GM12878 (cell line): Measurements from ENCODE around the gene TNFAIP3. TPM values are rescaled to one million over a fixed set of nuclear protein-coding genes. Genes with fewer than 3 reads are reported as not detected.
A peak's percentile ranks its signal among the peaks of the same experiment; 100 is the strongest.

Experiments used
- CBX5 ChIP-seq: sonication (generic); IDR thresholded peaks from 2 replicates; pipeline ENCODE4 v1.6.1; 2016; ENCODE audit warnings: low read depth, moderate library complexity, mild to moderate bottlenecking, inconsistent platforms
- CHD4 ChIP-seq: fragments of 200-600 bp; sonication (generic); IDR thresholded peaks from 2 replicates; pipeline ENCODE4 v1.6.1; 2016; ENCODE audit warnings: mild to moderate bottlenecking
- EED ChIP-seq: sonication (generic); IDR thresholded peaks from 2 replicates; pipeline ENCODE4 v1.6.1; 2016; ENCODE audit warnings: antibody characterized with exemption, low read depth
- IKZF2 ChIP-seq, 2 experiments: fragments of 450-650 bp; IDR thresholded peaks; 2 replicates each; pipeline ENCODE4 v1.6.1; 2017; ENCODE audit warnings: mild to moderate bottlenecking in 2 of 2, moderate library complexity in 2 of 2
- KDM1A ChIP-seq: fragments of 200-600 bp; sonication (generic); IDR thresholded peaks from 2 replicates; pipeline ENCODE4 v1.6.1; 2016; ENCODE audit warnings: borderline replicate concordance
- KLF5 ChIP-seq: fragments of 450-650 bp; IDR thresholded peaks from 2 replicates; pipeline ENCODE4 v1.6.1; 2014; ENCODE audit warnings: mild to moderate bottlenecking; ENCODE audit not compliant: partially characterized antibody
- NR2C2 ChIP-seq: IDR thresholded peaks from 2 replicates; pipeline ENCODE4 v1.6.1; 2011; ENCODE audit warnings: borderline replicate concordance, low read depth; ENCODE audit not compliant: control insufficient read depth, insufficient read length
- POLR2AphosphoS2 ChIP-seq: IDR thresholded peaks from 2 replicates; pipeline ENCODE4 v1.6.1; 2011; ENCODE audit warnings: low read depth, mild to moderate bottlenecking, low read length, improper control_type of control experiment, moderate library complexity
- POU2F2 ChIP-seq: IDR thresholded peaks from 3 replicates; pipeline ENCODE4 v1.6.1; 2011; ENCODE audit warnings: low read depth, mild to moderate bottlenecking, low read length, borderline replicate concordance
- RUNX3 ChIP-seq: IDR thresholded peaks from 2 replicates; pipeline ENCODE4 v1.6.1; 2012; ENCODE audit warnings: low read length, inconsistent platforms
- TAF1 ChIP-seq: IDR thresholded peaks from 2 replicates; pipeline ENCODE4 v1.6.1; 2011; ENCODE audit warnings: mild to moderate bottlenecking, low read depth, low read length, borderline replicate concordance
- TCF3 ChIP-seq: IDR thresholded peaks from 2 replicates; pipeline ENCODE4 v1.6.1; 2012; ENCODE audit warnings: low read depth, mild to moderate bottlenecking, low read length, borderline replicate concordance; ENCODE audit not compliant: insufficient read depth
- ZZZ3 ChIP-seq: IDR thresholded peaks from 2 replicates; pipeline ENCODE4 v1.6.1; 2011; ENCODE audit warnings: low read depth; ENCODE audit not compliant: control insufficient read depth, insufficient read length
- polyA plus RNA-seq, 11 experiments: library from polyadenylated mRNA; depleted of rRNA in 4 of 11; unstranded in 6 of 11; stranded (reverse) in 5 of 11; fragments of >200 nt; fragmentation: Nextera tagmentation in 4 of 11; fragmentation: Illumina TruSeq in 1 of 11; extraction: Ambion mirVana in 4 of 11; extraction: Trizol in 1 of 11; gene quantifications; 1 replicate in 1 of 11; 2 replicates in 10 of 11; pipeline versions ENCODE4 v1.2.1 to v1.2.3, GENCODE V29; 2011 to 2016; ENCODE audit warnings: inconsistent platforms in 2 of 11, missing spikeins in 2 of 11, low read depth in 1 of 11
- total RNA-seq, 4 experiments: library from RNA; depleted of rRNA in 3 of 4; stranded (reverse); fragments of >200 nt in 3 of 4; fragmentation: Illumina TruSeq in 1 of 4; extraction: Trizol in 1 of 4; gene quantifications; 2 replicates each; pipeline versions ENCODE4 v1.2.1 to v1.2.3, GENCODE V29; 2013 to 2021
- TF ChIP-seq, protein P1 (sequence below): IDR thresholded peaks from 2 replicates; pipeline ENCODE4 v1.6.1; 2011; ENCODE audit warnings: low read depth, mild to moderate bottlenecking, low read length, moderate library complexity, borderline replicate concordance; ENCODE audit errors: extremely low read depth
- TF ChIP-seq, protein P2 (sequence below): fragments of 450-650 bp; formaldehyde crosslinking; IDR thresholded peaks from 2 replicates; pipeline ENCODE4 v1.4.0; 2022; ENCODE audit warnings: mild to moderate bottlenecking, moderate library complexity
- TF ChIP-seq, protein P3 (sequence below): fragments of 450-650 bp; IDR thresholded peaks from 2 replicates; pipeline ENCODE4 v1.6.1; 2018; ENCODE audit warnings: borderline replicate concordance, mild to moderate bottlenecking; ENCODE audit not compliant: partially characterized antibody
- TF ChIP-seq, protein P4 (sequence below): fragments of 450-650 bp; IDR thresholded peaks from 2 replicates; pipeline ENCODE4 v1.6.1; 2017; ENCODE audit warnings: low read depth, mild to moderate bottlenecking, moderate library complexity
- TF ChIP-seq, protein P5 (sequence below): IDR thresholded peaks from 2 replicates; pipeline ENCODE4 v1.6.1; 2011; ENCODE audit warnings: mild to moderate bottlenecking, low read depth, low read length, moderate library complexity; ENCODE audit not compliant: insufficient replicate concordance

Gene TNFAIP3
- total and polyA plus RNA-seq, 10 of the 15 experiments (the other 5 are each of a cell fraction or from before 2014, with no cell fraction given) = 18.0 to 350 (median 127) TPM

DNA sequence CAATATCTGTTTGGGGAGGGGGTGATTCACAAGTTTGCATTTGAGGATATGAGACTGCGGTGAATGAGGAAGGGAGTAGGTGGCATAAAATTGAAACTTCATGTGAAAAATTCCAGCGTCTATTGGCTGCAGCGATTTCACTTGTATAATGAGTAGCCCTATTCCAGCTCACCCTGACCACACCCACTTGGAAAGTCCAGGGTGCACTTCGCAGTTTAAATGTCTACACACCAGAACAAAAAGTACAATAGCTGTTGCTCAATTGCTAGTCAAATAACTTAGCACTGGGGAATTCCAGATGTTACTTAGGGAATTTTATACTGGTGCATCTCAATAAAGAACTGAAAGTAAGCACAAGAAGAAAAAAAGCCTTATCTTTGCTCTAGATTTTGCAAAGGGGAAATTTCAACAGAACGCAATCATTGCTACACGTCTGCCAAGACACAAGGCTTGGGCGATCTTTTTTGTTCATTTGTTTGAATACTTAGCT is 6.3 kb downstream of the TNFAIP3 start (continued):
- no peak; the same call in 2 of the 3 replicates for TF ChIP-seq POU2F2
- TF ChIP-seq, protein P1, sequence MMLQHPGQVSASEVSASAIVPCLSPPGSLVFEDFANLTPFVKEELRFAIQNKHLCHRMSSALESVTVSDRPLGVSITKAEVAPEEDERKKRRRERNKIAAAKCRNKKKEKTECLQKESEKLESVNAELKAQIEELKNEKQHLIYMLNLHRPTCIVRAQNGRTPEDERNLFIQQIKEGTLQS = no peak
- peak; percentile 92 for TF ChIP-seq EED
- peak; percentile 96 to 98 for TF ChIP-seq IKZF2 (IDR thresholded peaks at IDR 0.05)
- peak; percentile 46 for TF ChIP-seq KLF5
- TF ChIP-seq TAF1 = peak; percentile 56
- TF ChIP-seq NR2C2 = no peak
- TF ChIP-seq KDM1A = no peak
- TF ChIP-seq, protein P2, sequence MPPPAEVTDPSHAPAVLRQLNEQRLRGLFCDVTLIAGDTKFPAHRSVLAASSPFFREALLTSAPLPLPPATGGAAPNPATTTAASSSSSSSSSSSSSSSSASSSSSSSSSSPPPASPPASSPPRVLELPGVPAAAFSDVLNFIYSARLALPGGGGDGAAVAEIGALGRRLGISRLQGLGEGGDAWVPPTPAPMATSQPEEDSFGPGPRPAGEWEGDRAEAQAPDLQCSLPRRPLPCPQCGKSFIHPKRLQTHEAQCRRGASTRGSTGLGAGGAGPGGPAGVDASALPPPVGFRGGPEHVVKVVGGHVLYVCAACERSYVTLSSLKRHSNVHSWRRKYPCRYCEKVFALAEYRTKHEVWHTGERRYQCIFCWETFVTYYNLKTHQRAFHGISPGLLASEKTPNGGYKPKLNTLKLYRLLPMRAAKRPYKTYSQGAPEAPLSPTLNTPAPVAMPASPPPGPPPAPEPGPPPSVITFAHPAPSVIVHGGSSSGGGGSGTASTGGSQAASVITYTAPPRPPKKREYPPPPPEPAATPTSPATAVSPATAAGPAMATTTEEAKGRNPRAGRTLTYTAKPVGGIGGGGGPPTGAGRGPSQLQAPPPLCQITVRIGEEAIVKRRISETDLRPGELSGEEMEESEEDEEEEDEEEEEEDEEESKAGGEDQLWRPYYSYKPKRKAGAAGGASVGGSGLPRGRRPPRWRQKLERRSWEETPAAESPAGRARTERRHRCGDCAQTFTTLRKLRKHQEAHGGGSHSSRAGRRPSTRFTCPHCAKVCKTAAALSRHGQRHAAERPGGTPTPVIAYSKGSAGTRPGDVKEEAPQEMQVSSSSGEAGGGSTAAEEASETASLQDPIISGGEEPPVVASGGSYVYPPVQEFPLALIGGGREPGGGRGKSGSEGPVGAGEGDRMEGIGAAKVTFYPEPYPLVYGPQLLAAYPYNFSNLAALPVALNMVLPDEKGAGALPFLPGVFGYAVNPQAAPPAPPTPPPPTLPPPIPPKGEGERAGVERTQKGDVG = no peak
- TF ChIP-seq, protein P3, sequence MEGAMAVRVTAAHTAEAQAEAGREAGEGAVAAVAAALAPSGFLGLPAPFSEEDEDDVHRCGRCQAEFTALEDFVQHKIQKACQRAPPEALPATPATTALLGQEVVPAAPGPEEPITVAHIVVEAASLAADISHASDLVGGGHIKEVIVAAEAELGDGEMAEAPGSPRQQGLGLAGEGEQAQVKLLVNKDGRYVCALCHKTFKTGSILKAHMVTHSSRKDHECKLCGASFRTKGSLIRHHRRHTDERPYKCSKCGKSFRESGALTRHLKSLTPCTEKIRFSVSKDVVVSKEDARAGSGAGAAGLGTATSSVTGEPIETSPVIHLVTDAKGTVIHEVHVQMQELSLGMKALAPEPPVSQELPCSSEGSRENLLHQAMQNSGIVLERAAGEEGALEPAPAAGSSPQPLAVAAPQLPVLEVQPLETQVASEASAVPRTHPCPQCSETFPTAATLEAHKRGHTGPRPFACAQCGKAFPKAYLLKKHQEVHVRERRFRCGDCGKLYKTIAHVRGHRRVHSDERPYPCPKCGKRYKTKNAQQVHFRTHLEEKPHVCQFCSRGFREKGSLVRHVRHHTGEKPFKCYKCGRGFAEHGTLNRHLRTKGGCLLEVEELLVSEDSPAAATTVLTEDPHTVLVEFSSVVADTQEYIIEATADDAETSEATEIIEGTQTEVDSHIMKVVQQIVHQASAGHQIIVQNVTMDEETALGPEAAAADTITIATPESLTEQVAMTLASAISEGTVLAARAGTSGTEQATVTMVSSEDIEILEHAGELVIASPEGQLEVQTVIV = no peak
- TF ChIP-seq CHD4 = no peak
- no peak for TF ChIP-seq CBX5
- TF ChIP-seq, protein P4, sequence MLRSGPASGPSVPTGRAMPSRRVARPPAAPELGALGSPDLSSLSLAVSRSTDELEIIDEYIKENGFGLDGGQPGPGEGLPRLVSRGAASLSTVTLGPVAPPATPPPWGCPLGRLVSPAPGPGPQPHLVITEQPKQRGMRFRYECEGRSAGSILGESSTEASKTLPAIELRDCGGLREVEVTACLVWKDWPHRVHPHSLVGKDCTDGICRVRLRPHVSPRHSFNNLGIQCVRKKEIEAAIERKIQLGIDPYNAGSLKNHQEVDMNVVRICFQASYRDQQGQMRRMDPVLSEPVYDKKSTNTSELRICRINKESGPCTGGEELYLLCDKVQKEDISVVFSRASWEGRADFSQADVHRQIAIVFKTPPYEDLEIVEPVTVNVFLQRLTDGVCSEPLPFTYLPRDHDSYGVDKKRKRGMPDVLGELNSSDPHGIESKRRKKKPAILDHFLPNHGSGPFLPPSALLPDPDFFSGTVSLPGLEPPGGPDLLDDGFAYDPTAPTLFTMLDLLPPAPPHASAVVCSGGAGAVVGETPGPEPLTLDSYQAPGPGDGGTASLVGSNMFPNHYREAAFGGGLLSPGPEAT = peak; percentile 98
- TF ChIP-seq RUNX3 = peak; percentile 86
- TF ChIP-seq, protein P5, sequence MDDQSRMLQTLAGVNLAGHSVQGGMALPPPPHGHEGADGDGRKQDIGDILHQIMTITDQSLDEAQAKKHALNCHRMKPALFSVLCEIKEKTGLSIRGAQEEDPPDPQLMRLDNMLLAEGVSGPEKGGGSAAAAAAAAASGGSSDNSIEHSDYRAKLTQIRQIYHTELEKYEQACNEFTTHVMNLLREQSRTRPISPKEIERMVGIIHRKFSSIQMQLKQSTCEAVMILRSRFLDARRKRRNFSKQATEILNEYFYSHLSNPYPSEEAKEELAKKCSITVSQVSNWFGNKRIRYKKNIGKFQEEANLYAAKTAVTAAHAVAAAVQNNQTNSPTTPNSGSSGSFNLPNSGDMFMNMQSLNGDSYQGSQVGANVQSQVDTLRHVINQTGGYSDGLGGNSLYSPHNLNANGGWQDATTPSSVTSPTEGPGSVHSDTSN = no peak
- TF ChIP-seq POLR2AphosphoS2 = peak; percentile 61; the same call in 1 of the 2 replicates
- TF ChIP-seq TCF3 = no peak
- no peak for TF ChIP-seq ZZZ3
